Activated CD4-positive, alpha-beta memory T cell treated with anti-CD3 and anti-CD28 coated beads, Interleukin-2, amount 10 ng/mL, durations not matched to agents 7 days and 5 days (primary cell): ENCODE data around the gene MAEA. TPM values are rescaled to one million over a fixed set of nuclear protein-coding genes. Genes with fewer than 3 reads are reported as not detected.

Source experiments
- CTCF ChIA-PET: fragments of 350-600 bp; sonication (Branson Sonifier 250); formaldehyde crosslinking; loops from one replicate; lab custom pipeline; 2021; ENCODE audit warnings: antibody characterized with exemption, inconsistent platforms; lab: Charles Lee
- POLR2A ChIA-PET: fragments of 350-600 bp; sonication (Branson Sonifier 250); formaldehyde crosslinking; loops from one replicate; lab custom pipeline; 2021; ENCODE audit warnings: antibody characterized with exemption; lab: Charles Lee
- DNase-seq: peaks from one replicate; pipeline ENCODE4 v3.0.0-alpha.2; 2020
- H3K27ac Mint-ChIP-seq: one replicate; pipeline ENCODE4 v1.8.0; 2021; ENCODE audit warnings: mild to moderate bottlenecking, mixed read lengths
- H3K27me3 Mint-ChIP-seq: one replicate; pipeline ENCODE4 v1.8.0; 2021; ENCODE audit warnings: mixed read lengths
- H3K36me3 Mint-ChIP-seq: one replicate; pipeline ENCODE4 v1.8.0; 2021; ENCODE audit warnings: low read depth, mixed read lengths
- H3K4me1 Mint-ChIP-seq: one replicate; pipeline ENCODE4 v1.8.0; 2021; ENCODE audit warnings: mixed read lengths
- H3K4me3 Mint-ChIP-seq: one replicate; pipeline ENCODE4 v1.8.0; 2021; ENCODE audit warnings: mild to moderate bottlenecking, mixed read lengths
- H3K9me3 Mint-ChIP-seq: one replicate; pipeline ENCODE4 v1.8.0; 2021; ENCODE audit warnings: mixed read lengths
- total RNA-seq, 2 experiments: library from RNA; stranded (reverse); gene quantifications; one replicate each; pipeline ENCODE4 v1.2.3, GENCODE V29; 2021

MAEA gene
- total RNA-seq, 2 experiments from 2014 or later, result 61.6 to 64.1 TPM

DNA sequence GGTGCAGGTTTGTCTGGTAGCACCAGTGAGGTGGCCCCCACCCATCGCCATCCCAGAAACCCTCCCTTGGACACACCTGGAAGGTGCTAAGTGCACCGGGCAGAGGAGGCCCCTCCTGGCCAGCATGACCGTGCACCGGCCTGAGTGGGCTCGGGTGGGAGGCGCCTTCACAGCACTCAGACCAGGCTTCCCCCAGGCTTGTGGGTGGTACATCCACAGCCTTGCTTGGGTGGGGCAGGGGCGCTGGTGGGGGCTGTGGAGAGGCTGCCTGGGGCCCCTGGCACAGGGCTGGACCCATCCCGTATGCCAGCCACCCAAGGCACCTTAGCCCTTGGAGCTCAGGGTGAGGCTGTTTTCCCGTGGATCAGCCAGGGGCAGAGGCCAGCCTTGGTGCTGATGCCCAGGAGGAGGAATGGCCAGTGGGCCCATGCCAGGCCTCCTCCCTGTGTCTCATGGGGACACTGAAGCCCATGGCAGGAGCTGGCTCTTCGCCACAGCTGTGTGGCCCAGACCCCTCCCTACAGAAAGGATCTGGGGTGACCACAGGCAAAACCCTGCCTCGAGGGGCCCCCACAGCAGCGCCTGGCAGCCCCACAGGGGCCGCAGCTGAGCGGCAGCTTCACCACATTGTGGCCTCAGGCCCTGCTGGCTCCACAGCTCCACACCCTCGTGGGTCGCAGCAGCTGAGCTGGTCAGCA is 95.1 kb downstream of the MAEA start:
- Mint-ChIP-seq H3K4me3 (no peak overlapping the region), H3K4me1 (no peaks in the 10 kb centered on the region), H3K36me3 (peaks cover 5% of the 10 kb centered on the region), H3K27me3 (no peaks in the 10 kb centered on the region), H3K27ac (no peak overlapping the region), H3K9me3 (peaks cover 12% of the 10 kb centered on the region)
- CTCF ChIA-PET, result no interaction called here
- POLR2A ChIA-PET, result no interaction called here
- no peak for DNase-seq

GRCh38 chr4:1385373-1386340 is 96.0 kb downstream of the MAEA start:
- Mint-ChIP-seq H3K4me1 (no peaks in the 10 kb centered on the region), H3K27me3 (no peaks in the 10 kb centered on the region), H3K4me3 (no peak overlapping the region), H3K36me3 (peaks cover 5% of the 10 kb centered on the region), H3K27ac (no peak overlapping the region), H3K9me3 (peaks cover 13% of the 10 kb centered on the region)
- DNase-seq, result no peak
- ChIA-PET CTCF (no interaction called here), POLR2A (no interaction called here)

Other genes with a start within 250 kb of the MAEA start
- 1 to 10 TPM in 1 of 2 experiments, under 1 TPM in 1; 0.88 to 1.0 TPM for gene RNF212, start 176.3 kb upstream of the MAEA start, total RNA-seq
- 10 to 100 TPM; 22.8 to 24.6 TPM for gene SPON2, start 117.3 kb upstream of the MAEA start, total RNA-seq
- 100 to 1,000 TPM; 209 to 221 TPM for gene CTBP1, start 40.8 kb upstream of the MAEA start, total RNA-seq
- 10 to 100 TPM; 22.2 to 22.3 TPM for gene UVSSA, start 57.3 kb downstream of the MAEA start, total RNA-seq
- not detected for gene NKX1-1, start 116.6 kb downstream of the MAEA start, total RNA-seq